Gastroesophageal sphincter (tissue), 4 donors: Measurements from ENCODE around the gene KLHL41. TPM values are rescaled to one million over a fixed set of nuclear protein-coding genes. Genes with fewer than 3 reads are reported as not detected.
"Not testable (repeated sequence)": the region's sequence is repeated elsewhere in the genome, so short reads cannot be mapped to it uniquely, and the experiment has no call there.

Experiments used
- ATAC-seq: fragments of 150-250 bp; one replicate; pipeline ENCODE4 v1.9.1; 2016; ENCODE audit warnings: mild to moderate bottlenecking, moderate library complexity
- H3K27ac ChIP-seq, 4 donors: fragments of 200-600 bp; sonication (generic) in 3 of 4; 1 replicate in 3 of 4; 2 replicates in 1 of 4; pipeline ENCODE4 v1.5.1; 2016 to 2019
- H3K27me3 ChIP-seq: fragments of 200-600 bp; sonication (generic); one replicate; pipeline ENCODE4 v1.5.1; 2019
- H3K36me3 ChIP-seq, 2 donors: fragments of 200-600 bp; sonication (generic); one replicate each; pipeline ENCODE4 v1.5.1; 2019; ENCODE audit warnings: control low read depth in 1 of 2
- H3K4me1 ChIP-seq, 3 donors: fragments of 200-600 bp; sonication (generic); 1 replicate in 2 of 3; 2 replicates in 1 of 3; pipeline ENCODE4 v1.5.1; 2016 to 2019; ENCODE audit warnings: control low read depth in 2 of 3
- H3K4me3 ChIP-seq, 2 donors: fragments of 200-600 bp; sonication (generic); one replicate each; pipeline ENCODE4 v1.5.1; 2019; ENCODE audit warnings: mild to moderate bottlenecking in 1 of 2, moderate library complexity in 1 of 2
- H3K9me3 ChIP-seq, 3 donors: fragments of 200-600 bp; sonication (generic); one replicate each; pipeline ENCODE4 v1.5.1; 2017 to 2019; ENCODE audit warnings: control low read depth in 2 of 3
- CTCF ChIP-seq, 4 experiments: fragments of 200-600 bp in 2 of 4; fragments of 450-650 bp in 2 of 4; sonication (generic) in 1 of 4; IDR thresholded peaks; one replicate each; pipeline ENCODE4 v1.5.1; 2017 to 2019; ENCODE audit warnings: antibody characterized with exemption in 4 of 4, mild to moderate bottlenecking in 2 of 4, moderate library complexity in 2 of 4
- EP300 ChIP-seq: sonication (generic); formaldehyde crosslinking; IDR thresholded peaks from one replicate; pipeline ENCODE4 v1.6.1; 2017; ENCODE audit warnings: antibody characterized with exemption, mild to moderate bottlenecking
- POLR2A ChIP-seq, 2 donors: fragments of 450-650 bp; IDR thresholded peaks; one replicate each; pipeline ENCODE4 v1.6.1; 2017; ENCODE audit warnings: antibody characterized with exemption in 2 of 2, mild to moderate bottlenecking in 2 of 2, moderate library complexity in 1 of 2
- POLR2AphosphoS5 ChIP-seq: sonication (generic); formaldehyde crosslinking; IDR thresholded peaks from one replicate; pipeline ENCODE4 v1.6.1; 2017; ENCODE audit warnings: antibody characterized with exemption
- WGBS, 2 donors: methylation state at CpG; one replicate each; pipeline ENCODE4 v1.1.5; 2018; ENCODE audit warnings: low coverage in 1 of 2; 5-methylcytosine and 5-hydroxymethylcytosine counted together
- total RNA-seq, 4 donors: library from RNA; depleted of rRNA; stranded (reverse); fragments of >200 nt; gene quantifications; one replicate each; pipeline ENCODE4 v1.1.0, GENCODE V29; 2016

KLHL41 gene
- total RNA-seq, 4 donors from 2014 or later, result 0.69 to 16.2 (median 7.8) TPM

- Histone ChIP-seq H3K9me3 (no peaks in the 10 kb centered on the region), H3K36me3 (no peaks in the 10 kb centered on the region), H3K4me1 (peaks cover 0 to 23% (median 0%) of the 10 kb centered on the region in 3 donors), H3K27me3 (no peaks in the 10 kb centered on the region), H3K27ac (peak overlapping the region in 1 of 4 donors; percentile 82), H3K4me3 (peak overlapping the region; percentile 66 to 86)
- 25 to 27% methylated on average over 2 of the region's 2 CpGs for WGBS, 2 donors
- no peak for TF ChIP-seq CTCF (IDR thresholded peaks at IDR 0.05)
- TF ChIP-seq EP300, result no peak
- TF ChIP-seq POLR2AphosphoS5, result no peak
- no peak for TF ChIP-seq POLR2A (IDR thresholded peaks at IDR 0.05)
- ATAC-seq, result no peak
These were observed 63.3 kb downstream of the KLHL41 start for GRCh38 chr2:169572821-169573159.

- H3K27ac ChIP-seq, result peak within 1 kb of the TSS; percentile 30 to 82 (median 72)
- no peaks in the 10 kb centered on the region for H3K9me3 ChIP-seq
- peak within 1 kb of the TSS; percentile 66 to 86 for H3K4me3 ChIP-seq
- H3K4me1 ChIP-seq, result peaks cover 0 to 23% (median 0%) of the 10 kb centered on the region in 3 donors
- WGBS, 2 donors, result 0 to 2% methylated on average over 8 to 13 of the region's 33 CpGs
- H3K36me3 ChIP-seq, result no peaks in the 10 kb centered on the region
- peak; percentile 98 for ATAC-seq
- TF ChIP-seq POLR2AphosphoS5 (peak; percentile 64), POLR2A (IDR thresholded peaks at IDR 0.05) (no peak)
- H3K27me3 ChIP-seq, result no peaks in the 10 kb centered on the region
These were observed 63.9 kb downstream of the KLHL41 start, which contains the start of gene FASTKD1 for GRCh38 chr2:169573160-169573973. TSS of gene FASTKD1 (minus strand) at chr2:169573865. CDS start at chr2:169572029, 1,836 bp downstream.

- Histone ChIP-seq H3K27me3 (no peaks in the 10 kb centered on the region), H3K4me1 (peaks cover 0 to 23% (median 0%) of the 10 kb centered on the region in 3 donors), H3K9me3 (no peaks in the 10 kb centered on the region), H3K4me3 (peak overlapping the region; percentile 66 to 86), H3K36me3 (no peaks in the 10 kb centered on the region), H3K27ac (peak overlapping the region in 3 of 4 donors; percentile 69 to 82 (median 74))
- ATAC-seq, result no peak
- WGBS, 2 donors, result 23 to 25% methylated on average over 6 of the region's 6 CpGs
- TF ChIP-seq EP300, result no peak
- TF ChIP-seq POLR2A (IDR thresholded peaks at IDR 0.05), result no peak
- TF ChIP-seq POLR2AphosphoS5, result no peak
- TF ChIP-seq CTCF (IDR thresholded peaks at IDR 0.05), result no peak
These were observed 64.4 kb downstream of the KLHL41 start for GRCh38 chr2:169573974-169574299.

- not testable (repeated sequence) for H3K36me3 ChIP-seq, H3K4me3 ChIP-seq, ATAC-seq, H3K9me3 ChIP-seq, H3K27me3 ChIP-seq, H3K27ac ChIP-seq
- 74 to 81% methylated on average over 3 of the region's 5 CpGs for WGBS, 2 donors
- peaks cover 0 to 23% (median 0%) of the 10 kb centered on the region in 3 donors for H3K4me1 ChIP-seq
These were observed 65.0 kb downstream of the KLHL41 start for GRCh38 chr2:169574539-169574938.

- H3K9me3 ChIP-seq, H3K4me3 ChIP-seq, H3K36me3 ChIP-seq, ATAC-seq, H3K27ac ChIP-seq, H3K27me3 ChIP-seq: not testable (repeated sequence)
- WGBS, 2 donors, result no CpG with 5 or more reads among the region's 36 CpGs
- H3K4me1 ChIP-seq, result peaks cover 0 to 23% (median 0%) of the 10 kb centered on the region in 3 donors
These were observed 65.8 kb downstream of the KLHL41 start for GRCh38 chr2:169575264-169575663.

Other genes starting within 250 kb of the KLHL41 start
- not detected for gene LRP2, start 147.2 kb upstream of the KLHL41 start, total RNA-seq
- gene BBS5, start 30.2 kb upstream of the KLHL41 start, total RNA-seq, result 10 to 100 TPM in 1 of 4 donors, 1 to 10 TPM in 3; 6.9 to 16.2 (median 8.6) TPM
- gene FASTKD1, start 64.2 kb downstream of the KLHL41 start, total RNA-seq, result 10 to 100 TPM in 2 of 4 donors, 1 to 10 TPM in 2; 8.6 to 12.2 (median 10.6) TPM
- gene PPIG, start 74.6 kb downstream of the KLHL41 start, total RNA-seq, result 10 to 100 TPM; 33.3 to 58.8 (median 37.6) TPM
- gene CFAP210, start 184.7 kb downstream of the KLHL41 start, total RNA-seq, result not detected
- 10 to 100 TPM in 1 of 4 donors, 1 to 10 TPM in 3; 4.4 to 10.7 (median 6.7) TPM for gene PHOSPHO2, start 184.8 kb downstream of the KLHL41 start, total RNA-seq
- gene KLHL23, start 224.1 kb downstream of the KLHL41 start, total RNA-seq, result 10 to 100 TPM; 24.1 to 67.2 (median 55.4) TPM